CD4-positive, alpha-beta T cell (primary cell): ENCODE data around the gene HAGH. TPM values are rescaled to one million over a fixed set of nuclear protein-coding genes. Genes with fewer than 3 reads are reported as not detected.
A peak's percentile ranks its signal among the peaks of the same experiment; 100 is the strongest.
"Not testable (repeated sequence)": the region's sequence is repeated elsewhere in the genome, so short reads cannot be mapped to it uniquely, and the experiment has no call there.

Source experiments
- ATAC-seq: fragments of 200-7000 bp; cut with Tn5 transposase; one replicate; pipeline ENCODE4 v1.10.0; 2022; ENCODE audit warnings: mild to moderate bottlenecking; ENCODE audit not compliant: poor library complexity
- CTCF ChIA-PET: fragments of 350-600 bp; sonication (Branson Sonifier 250); formaldehyde crosslinking; loops from one replicate; lab custom pipeline; 2021; ENCODE audit warnings: antibody characterized with exemption, inconsistent platforms; lab: Charles Lee
- POLR2A ChIA-PET: fragments of 350-600 bp; sonication (Branson Sonifier 250); formaldehyde crosslinking; loops from one replicate; lab custom pipeline; 2021; ENCODE audit warnings: antibody characterized with exemption, inconsistent platforms; lab: Charles Lee
- DNase-seq, 14 experiments: peaks; one replicate each; pipeline ENCODE4 v3.0.0-alpha.2; 2013 to 2020; ENCODE audit warnings: mixed read lengths in 2 of 14
- H3K27ac ChIP-seq, 2 donors: one replicate each; pipeline versions ENCODE4 v1.5.1 to v1.7.0; 2013; ENCODE audit warnings: low read length in 2 of 2, low read depth in 1 of 2, mild to moderate bottlenecking in 1 of 2
- H3K27me3 ChIP-seq, 2 experiments: 1 replicate in 1 of 2; 2 replicates in 1 of 2; pipeline versions ENCODE4 v1.6.1 to v1.7.0; 2013; ENCODE audit warnings: low read length in 2 of 2, control low read depth in 1 of 2, mild to moderate bottlenecking in 1 of 2, moderate library complexity in 1 of 2; ENCODE audit not compliant: insufficient read depth in 2 of 2, control insufficient read depth in 1 of 2
- H3K36me3 ChIP-seq: one replicate; pipeline ENCODE4 v1.6.1; 2013; ENCODE audit warnings: low read length, control low read depth; ENCODE audit not compliant: insufficient read depth
- H3K4me1 ChIP-seq: one replicate; pipeline ENCODE4 v1.6.1; 2013; ENCODE audit warnings: low read length, control low read depth; ENCODE audit not compliant: insufficient read depth
- H3K4me3 ChIP-seq: one replicate; pipeline ENCODE4 v1.5.1; 2013; ENCODE audit warnings: mild to moderate bottlenecking, low read length, moderate library complexity
- H3K9me3 ChIP-seq, 2 experiments: 1 replicate in 1 of 2; 2 replicates in 1 of 2; pipeline versions ENCODE4 v1.6.1 to v1.7.0; 2013; ENCODE audit warnings: low read length in 2 of 2, mild to moderate bottlenecking in 2 of 2, control low read depth in 1 of 2, moderate library complexity in 1 of 2; ENCODE audit not compliant: control insufficient read depth in 1 of 2, insufficient read depth in 1 of 2
- H3K27ac Mint-ChIP-seq: one replicate; pipeline ENCODE4 v1.8.0; 2020; ENCODE audit warnings: mixed read lengths
- H3K27me3 Mint-ChIP-seq: one replicate; pipeline ENCODE4 v1.8.0; 2021; ENCODE audit warnings: mixed read lengths
- H3K36me3 Mint-ChIP-seq: one replicate; pipeline ENCODE4 v1.8.0; 2021; ENCODE audit warnings: low read depth, mixed read lengths
- H3K4me1 Mint-ChIP-seq: one replicate; pipeline ENCODE4 v1.8.0; 2021; ENCODE audit warnings: low read depth, mixed read lengths
- H3K4me3 Mint-ChIP-seq: one replicate; pipeline ENCODE4 v1.8.0; 2020; ENCODE audit warnings: mild to moderate bottlenecking, mixed read lengths
- H3K9me3 Mint-ChIP-seq: one replicate; pipeline ENCODE4 v1.8.0; 2020; ENCODE audit warnings: mixed read lengths
- CTCF ChIP-seq: fragments of 200-600 bp; IDR thresholded peaks from one replicate; pipeline ENCODE4 v1.8.0; 2022; ENCODE audit warnings: antibody characterized with exemption, mild to moderate bottlenecking
- intact Hi-C, 2 experiments: fragments of 100-400 bp; cut with DNase I in 1 of 2; cut with micrococcal nuclease in 1 of 2; formaldehyde crosslinking; loops; one replicate each; pipeline versions ENCODE4 v1.15.1 to v1.9.0; 2023 to 2025; cut with DNase I, micrococcal nuclease
- polyA plus RNA-seq, 2 donors: library from polyadenylated mRNA; unstranded; fragments of 120-200 nt; gene quantifications; one replicate each; pipeline ENCODE4 v1.2.1, GENCODE V29; 2013
- total RNA-seq, 174 experiments: library from RNA in 2 of 174; stranded (reverse) in 2 of 174; gene quantifications; one replicate each; pipeline ENCODE4 v1.2.3 and lab custom pipeline; 2021 to 2026

HAGH gene
- total RNA-seq = 10 to 100 TPM; 20.9 to 22.7 TPM
- polyA plus RNA-seq (2013, experiment 1 of 2) = 52.8 TPM
- polyA plus RNA-seq (2013, experiment 2 of 2) = 47.2 TPM
- total RNA-seq (lab: John Stamatoyannopoulos, UW) = 8.5 to 107 (median 42.6) reads per million in 172 experiments

- H3K27me3 ChIP-seq = no peaks in the 10 kb centered on the region
- TF ChIP-seq CTCF = no peak
- POLR2A ChIA-PET = interaction anchor here (0.7 to 3.6 kb wide), 14 partner anchors 28 to 693 kb away, joined by 3 to 51 read pairs (median 4); partner anchors contain the start of genes AMDHD2, EME2, JPT2 and MAPK8IP3
- no peaks in the 10 kb centered on the region for H3K9me3 ChIP-seq
- peak within 1 kb of the TSS; percentile 72 to 77 for H3K27ac ChIP-seq
- intact Hi-C loops = loop anchor here (2.0 to 5.0 kb wide), 6 partner anchors 28 to 120 kb away; partner anchors contain the start of genes EME2 (in 2 of the 2), MRPS34 (in 2 of the 2), MAPK8IP3 (in 1 of the 2) and NME3 (in 1 of the 2)
- peaks cover 37% of the 10 kb centered on the region for H3K4me1 Mint-ChIP-seq
- DNase-seq (peak; percentile 82 to 97 (median 88)), ATAC-seq (peak; percentile 82)
- no peaks in the 10 kb centered on the region for H3K9me3 Mint-ChIP-seq
- peak within 1 kb of the TSS; percentile 76 for H3K4me3 ChIP-seq
- peaks cover 51% of the 10 kb centered on the region for H3K4me1 ChIP-seq
- H3K36me3 ChIP-seq = peaks cover 12% of the 10 kb centered on the region
- H3K27me3 Mint-ChIP-seq = no peaks in the 10 kb centered on the region
- CTCF ChIA-PET = interaction anchor here (0.8 kb wide), 2 partner anchors 14 to 176 kb away, joined by 3 read pairs; no protein-coding TSS in a partner anchor
- no peaks in the 10 kb centered on the region for H3K36me3 Mint-ChIP-seq
- H3K27ac Mint-ChIP-seq = peak within 1 kb of the TSS; percentile 90
- peak within 1 kb of the TSS; percentile 91 for H3K4me3 Mint-ChIP-seq
Measured at GRCh38 chr16:1826691-1827573, at the start of gene HAGH, which contains the start of gene FAHD1. TSS of gene HAGH (minus strand) at chr16:1826825. CDS start at chr16:1826787, 38 bp downstream. TSS of gene FAHD1 (plus strand) at chr16:1827206. CDS start at chr16:1827239, 33 bp downstream.

GRCh38 chr16:1876066-1876465 lies 49.4 kb upstream of the HAGH start:
- CTCF ChIA-PET, POLR2A ChIA-PET, DNase-seq, H3K4me1 Mint-ChIP-seq, H3K36me3 Mint-ChIP-seq, H3K4me1 ChIP-seq, H3K4me3 ChIP-seq, H3K9me3 Mint-ChIP-seq, ATAC-seq, H3K27ac ChIP-seq, H3K4me3 Mint-ChIP-seq, H3K9me3 ChIP-seq, H3K27ac Mint-ChIP-seq, H3K36me3 ChIP-seq: not testable (repeated sequence)
- intact Hi-C loops = loop anchor here in 1 of 2 experiments (10.0 kb wide), 1 partner anchor 1479 kb away; the partner anchor contains the start of gene OR2C1
- peaks cover 39% of the 10 kb centered on the region for H3K27me3 Mint-ChIP-seq
- H3K27me3 ChIP-seq = peaks cover 16 to 18% of the 10 kb centered on the region in 2 experiments

- POLR2A ChIA-PET = no interaction called here
- no peak for TF ChIP-seq CTCF
Measured at GRCh38 chr16:1874854-1875253, 48.2 kb upstream of the HAGH start.

More at GRCh38 chr16:1874854-1875253, 48.2 kb upstream of the HAGH start:
- CTCF ChIA-PET = no interaction called here
- DNase-seq (no peak), ATAC-seq (no peak)
- Mint-ChIP-seq H3K4me1 (peaks cover 5% of the 10 kb centered on the region), H3K36me3 (no peaks in the 10 kb centered on the region), H3K9me3 (no peaks in the 10 kb centered on the region), H3K27me3 (peaks cover 49% of the 10 kb centered on the region), H3K27ac (no peak overlapping the region), H3K4me3 (no peak overlapping the region)
- no peak overlapping the region for H3K4me3 ChIP-seq
- H3K36me3 ChIP-seq = no peaks in the 10 kb centered on the region
- peaks cover 16 to 18% of the 10 kb centered on the region in 2 experiments for H3K27me3 ChIP-seq
- H3K27ac ChIP-seq = no peak overlapping the region
- intact Hi-C loops = loop anchor here in 1 of 2 experiments (10.0 kb wide), 1 partner anchor 1480 kb away; the partner anchor contains the start of gene OR2C1
- H3K9me3 ChIP-seq = peaks cover 0 to 3% of the 10 kb centered on the region in 2 experiments
- peaks cover 7% of the 10 kb centered on the region for H3K4me1 ChIP-seq
